ENCODE data around the gene TRIM10. TPM values are rescaled to one million over a fixed set of nuclear protein-coding genes. Genes with fewer than 3 reads are reported as not detected.

Gene TRIM10
- polyA plus RNA-seq, 3 donors from 2014 or later, result not detected

- no peaks in the 10 kb centered on the region for H3K36me3 Mint-ChIP-seq
- no peaks in the 10 kb centered on the region for H3K9me3 Mint-ChIP-seq
- no peaks in the 10 kb centered on the region for H3K4me1 Mint-ChIP-seq
- H3K27ac Mint-ChIP-seq, result no peak overlapping the region
- peaks cover 9 to 14% (median 10%) of the 10 kb centered on the region in 3 donors for H3K27me3 Mint-ChIP-seq (ENCODE audit: low read depth in 3 of 3)
- DNase-seq, result no peak
- no peak overlapping the region for H3K4me3 Mint-ChIP-seq
These were observed 44.3 kb downstream of the TRIM10 start for GRCh38 chr6:30116724-30117123.

GRCh38 chr6:30113841-30114240 lies 47.2 kb downstream of the TRIM10 start:
- Mint-ChIP-seq H3K27ac (no peak overlapping the region), H3K36me3 (no peaks in the 10 kb centered on the region), H3K27me3 (ENCODE audit: low read depth in 3 of 3) (peaks cover 9 to 23% (median 18%) of the 10 kb centered on the region in 3 donors)

GRCh38 chr6:30113003-30113759 lies 47.8 kb downstream of the TRIM10 start, which contains the start of gene TRIM31:
TRIM31 (minus strand) TSS chr6:30113090; CDS start chr6:30112805, 285 bp downstream.
- Mint-ChIP-seq H3K9me3 (no peaks in the 10 kb centered on the region), H3K36me3 (no peaks in the 10 kb centered on the region), H3K27me3 (ENCODE audit: low read depth in 3 of 3) (peaks cover 9 to 28% (median 20%) of the 10 kb centered on the region in 3 donors), H3K4me3 (no peak within 1 kb of the TSS), H3K27ac (no peak within 1 kb of the TSS), H3K4me1 (no peaks in the 10 kb centered on the region)
- no peak for DNase-seq

More at GRCh38 chr6:30113841-30114240, 47.2 kb downstream of the TRIM10 start:
- Mint-ChIP-seq H3K4me1 (no peaks in the 10 kb centered on the region), H3K4me3 (no peak overlapping the region), H3K9me3 (no peaks in the 10 kb centered on the region)
- no peak for DNase-seq

- H3K4me1 Mint-ChIP-seq, result no peaks in the 10 kb centered on the region
- H3K36me3 Mint-ChIP-seq, result no peaks in the 10 kb centered on the region
- H3K9me3 Mint-ChIP-seq, result no peaks in the 10 kb centered on the region
- no peak for DNase-seq
- H3K4me3 Mint-ChIP-seq, result no peak overlapping the region
- no peak overlapping the region for H3K27ac Mint-ChIP-seq
- peaks cover 9 to 30% (median 24%) of the 10 kb centered on the region in 3 donors for H3K27me3 Mint-ChIP-seq (ENCODE audit: low read depth in 3 of 3)
These were observed 48.5 kb downstream of the TRIM10 start for GRCh38 chr6:30112402-30112994.

- H3K4me3 Mint-ChIP-seq, result no peak overlapping the region
- no peaks in the 10 kb centered on the region for H3K36me3 Mint-ChIP-seq
- H3K9me3 Mint-ChIP-seq, result no peaks in the 10 kb centered on the region
- H3K27ac Mint-ChIP-seq, result no peak overlapping the region
- H3K27me3 Mint-ChIP-seq (ENCODE audit: low read depth in 3 of 3), result peaks cover 7 to 31% (median 22%) of the 10 kb centered on the region in 3 donors
- no peak for DNase-seq
- no peaks in the 10 kb centered on the region for H3K4me1 Mint-ChIP-seq
These were observed 49.6 kb downstream of the TRIM10 start for GRCh38 chr6:30111266-30111856.

GRCh38 chr6:30104661-30105060 lies 56.4 kb downstream of the TRIM10 start:
- Mint-ChIP-seq H3K4me3 (peak overlapping the region in 1 of 5 donors; percentile 26), H3K27me3 (ENCODE audit: low read depth in 3 of 3) (peaks cover 10 to 38% (median 27%) of the 10 kb centered on the region in 3 donors), H3K36me3 (no peaks in the 10 kb centered on the region), H3K4me1 (peaks cover 35 to 40% of the 10 kb centered on the region in 2 donors), H3K9me3 (no peaks in the 10 kb centered on the region), H3K27ac (no peak overlapping the region)
- DNase-seq, result no peak

- Mint-ChIP-seq H3K27ac (peak overlapping the region in 1 of 6 donors; percentile 23), H3K4me1 (peaks cover 36 to 42% of the 10 kb centered on the region in 2 donors), H3K27me3 (ENCODE audit: low read depth in 3 of 3) (peaks cover 16 to 41% (median 30%) of the 10 kb centered on the region in 3 donors), H3K9me3 (no peaks in the 10 kb centered on the region), H3K36me3 (no peaks in the 10 kb centered on the region), H3K4me3 (peak overlapping the region; percentile 85 to 93 (median 87))
- no peak for DNase-seq
These were observed 57.2 kb downstream of the TRIM10 start for GRCh38 chr6:30103872-30104179.

GRCh38 chr6:30102970-30103871 lies 57.8 kb downstream of the TRIM10 start:
- no peaks in the 10 kb centered on the region for H3K9me3 Mint-ChIP-seq
- peaks cover 36 to 42% of the 10 kb centered on the region in 2 donors for H3K4me1 Mint-ChIP-seq
- H3K27me3 Mint-ChIP-seq (ENCODE audit: low read depth in 3 of 3), result peaks cover 22 to 42% (median 33%) of the 10 kb centered on the region in 3 donors
- H3K4me3 Mint-ChIP-seq, result peak overlapping the region; percentile 85 to 93 (median 87)
- H3K36me3 Mint-ChIP-seq, result no peaks in the 10 kb centered on the region
- peak overlapping the region; percentile 28 to 88 (median 74) for H3K27ac Mint-ChIP-seq
- DNase-seq, result peak; percentile 73 to 81 (median 78)

- H3K27ac Mint-ChIP-seq, result peak overlapping the region; percentile 28 to 88 (median 63)
- H3K27me3 Mint-ChIP-seq (ENCODE audit: low read depth in 3 of 3), result peaks cover 22 to 45% (median 29%) of the 10 kb centered on the region in 3 donors
- H3K4me3 Mint-ChIP-seq, result peak overlapping the region; percentile 85 to 93 (median 87)
- H3K4me1 Mint-ChIP-seq, result peaks cover 36 to 42% of the 10 kb centered on the region in 2 donors
- H3K9me3 Mint-ChIP-seq, result no peaks in the 10 kb centered on the region
- no peak for DNase-seq
- H3K36me3 Mint-ChIP-seq, result no peaks in the 10 kb centered on the region
These were observed 58.5 kb downstream of the TRIM10 start for GRCh38 chr6:30102414-30102969.

Other genes starting within 250 kb of the TRIM10 start
- gene HLA-A, start 218.7 kb downstream of the TRIM10 start, polyA plus RNA-seq, result 1,000 to 10,000 TPM; 2,780 to 4,438 (median 4,182) TPM
- gene POLR1H, start 99.9 kb downstream of the TRIM10 start, polyA plus RNA-seq, result 100 to 1,000 TPM in 1 of 3 donors, 10 to 100 TPM in 2; 68.8 to 114 (median 87.2) TPM
- 100 to 1,000 TPM in 1 of 3 donors, 10 to 100 TPM in 2; 72.9 to 129 (median 98.8) TPM for gene PPP1R11, start 94.0 kb downstream of the TRIM10 start, polyA plus RNA-seq
- gene RNF39, start 85.4 kb downstream of the TRIM10 start, polyA plus RNA-seq, result not detected
- gene TRIM31, start 48.1 kb downstream of the TRIM10 start, polyA plus RNA-seq, result not detected
- gene TRIM40, start 25.1 kb downstream of the TRIM10 start, polyA plus RNA-seq, result not detected
- gene TRIM15, start 2.3 kb upstream of the TRIM10 start, polyA plus RNA-seq, result not detected
- 10 to 100 TPM; 11.6 to 65.0 (median 22.7) TPM for gene TRIM26, start 52.2 kb upstream of the TRIM10 start, polyA plus RNA-seq
- 10 to 100 TPM in 2 of 3 donors, 1 to 10 TPM in 1; 3.3 to 16.1 (median 10.6) TPM for gene TRIM39, start 165.7 kb upstream of the TRIM10 start, polyA plus RNA-seq
- 10 to 100 TPM; 55.3 to 57.0 (median 55.4) TPM for gene RPP21, start 183.9 kb upstream of the TRIM10 start, polyA plus RNA-seq